HG03432 (cell line): ENCODE data around the gene THOC6.
A peak's percentile ranks its signal among the peaks of the same experiment; 100 is the strongest.
"Not testable (repeated sequence)": the region's sequence is repeated elsewhere in the genome, so short reads cannot be mapped to it uniquely, and the experiment has no call there.

Experiments
- ATAC-seq: cut with Tn5 transposase; IDR thresholded peaks from one replicate; pipeline ENCODE4 v1.9.1; 2021; ENCODE audit warnings: mild to moderate bottlenecking, moderate library complexity; ENCODE audit not compliant: unreplicated experiment

THOC6 gene

GRCh38 chr16:3069146-3069545 lies 45.3 kb downstream of the THOC6 start:
- ATAC-seq, result not testable (repeated sequence)

GRCh38 chr16:3070608-3071111 lies 46.8 kb downstream of the THOC6 start:
- no peak for ATAC-seq

GRCh38 chr16:3071655-3072054 lies 47.8 kb downstream of the THOC6 start:
- no peak for ATAC-seq

GRCh38 chr16:3072148-3072547 lies 48.3 kb downstream of the THOC6 start:
- not testable (repeated sequence) for ATAC-seq

- ATAC-seq, result not testable (repeated sequence)
Observed at GRCh38 chr16:3072576-3073263, 48.9 kb downstream of the THOC6 start.

GRCh38 chr16:3073448-3073847 lies 49.6 kb downstream of the THOC6 start:
- no peak for ATAC-seq

GRCh38 chr16:3074860-3075522 lies 51.2 kb downstream of the THOC6 start:
- peak; percentile 74 for ATAC-seq

GRCh38 chr16:3075523-3075915 lies 51.7 kb downstream of the THOC6 start:
- no peak for ATAC-seq

GRCh38 chr16:3075946-3076345 lies 52.1 kb downstream of the THOC6 start:
- ATAC-seq, result not testable (repeated sequence)

- no peak for ATAC-seq
Observed at GRCh38 chr16:3076577-3076976, 52.7 kb downstream of the THOC6 start.
